HepG2 (cell line): ENCODE measurements around the gene L3MBTL1. TPM values are rescaled to one million over a fixed set of nuclear protein-coding genes. Genes with fewer than 3 reads are reported as not detected.

Source experiments
- GMEB1 ChIP-seq: sonication (generic); formaldehyde crosslinking; IDR thresholded peaks from 2 replicates; pipeline ENCODE4 v1.5.1; 2020; ENCODE audit warnings: missing genetic modification reagents, mild to moderate bottlenecking, borderline replicate concordance
- HMGXB3 ChIP-seq: sonication (generic); formaldehyde crosslinking; IDR thresholded peaks from 2 replicates; pipeline ENCODE4 v1.4.0; 2020; ENCODE audit warnings: missing genetic modification reagents, borderline replicate concordance
- MAX ChIP-seq: IDR thresholded peaks from 2 replicates; pipeline ENCODE4 v1.6.1; 2012; ENCODE audit warnings: inconsistent platforms
- MEF2D ChIP-seq: sonication (generic); formaldehyde crosslinking; IDR thresholded peaks from 2 replicates; pipeline ENCODE4 v1.5.1; 2020; ENCODE audit warnings: mild to moderate bottlenecking, missing genetic modification reagents
- PAF1 ChIP-seq: IDR thresholded peaks from 2 replicates; pipeline ENCODE4 v1.6.1; 2016; ENCODE audit warnings: missing genetic modification reagents, missing compliant biosample characterization
- SP4 ChIP-seq: sonication (generic); formaldehyde crosslinking; IDR thresholded peaks from 2 replicates; pipeline ENCODE4 v1.8.1; 2023; ENCODE audit warnings: mild to moderate bottlenecking, missing genetic modification reagents
- SRF ChIP-seq: IDR thresholded peaks from 2 replicates; pipeline ENCODE4 v1.6.1; 2011; ENCODE audit warnings: mild to moderate bottlenecking, low read depth, low read length, moderate library complexity
- TERF1 ChIP-seq: sonication (generic); formaldehyde crosslinking; IDR thresholded peaks from 2 replicates; pipeline ENCODE4 v1.8.0; 2022; ENCODE audit warnings: mild to moderate bottlenecking, missing genetic modification reagents, moderate library complexity
- ZNF720 ChIP-seq: sonication (generic); formaldehyde crosslinking; IDR thresholded peaks from 2 replicates; pipeline ENCODE4 v1.4.0; 2020; ENCODE audit warnings: missing genetic modification reagents
- polyA plus RNA-seq, 8 experiments: library from polyadenylated mRNA; depleted of rRNA in 3 of 8; stranded (reverse) in 7 of 8; unstranded in 1 of 8; fragments of >200 nt; fragmentation: Illumina TruSeq in 4 of 8; extraction: Trizol in 4 of 8; gene quantifications; 2 replicates each; pipeline versions ENCODE4 v1.2.1 to v1.2.3, GENCODE V29; 2011 to 2016; ENCODE audit warnings: low read depth in 4 of 8, missing spikeins in 1 of 8, mixed read lengths in 1 of 8; ENCODE audit not compliant: insufficient read depth in 1 of 8
- total RNA-seq, 5 experiments: library from RNA; depleted of rRNA; stranded (reverse); fragments of >200 nt; fragmentation: Illumina TruSeq; extraction: Trizol; gene quantifications; 2 replicates each; pipeline ENCODE4 v1.2.3, GENCODE V29; 2016; ENCODE audit warnings: low read depth in 1 of 5
- TF ChIP-seq, protein P1 (sequence below): sonication (generic); formaldehyde crosslinking; conservative IDR thresholded peaks from 2 replicates; pipeline ENCODE4 v1.8.0; 2022; ENCODE audit warnings: low read depth, missing genetic modification reagents
- TF ChIP-seq, protein P2 (sequence below): sonication (generic); formaldehyde crosslinking; IDR thresholded peaks from 2 replicates; pipeline ENCODE4 v1.5.1; 2020; ENCODE audit warnings: missing genetic modification reagents, mild to moderate bottlenecking, borderline replicate concordance
- TF ChIP-seq, protein P3 (sequence below): sonication (generic); formaldehyde crosslinking; IDR thresholded peaks from 2 replicates; pipeline ENCODE4 v1.4.0; 2020; ENCODE audit warnings: low read depth, missing genetic modification reagents

The L3MBTL1 gene
- total and polyA plus RNA-seq, 2 of the 13 experiments (the other 11 are each of a cell fraction or from before 2014, with no cell fraction given) = 9.0 to 17.8 TPM

- TF ChIP-seq, protein P1, sequence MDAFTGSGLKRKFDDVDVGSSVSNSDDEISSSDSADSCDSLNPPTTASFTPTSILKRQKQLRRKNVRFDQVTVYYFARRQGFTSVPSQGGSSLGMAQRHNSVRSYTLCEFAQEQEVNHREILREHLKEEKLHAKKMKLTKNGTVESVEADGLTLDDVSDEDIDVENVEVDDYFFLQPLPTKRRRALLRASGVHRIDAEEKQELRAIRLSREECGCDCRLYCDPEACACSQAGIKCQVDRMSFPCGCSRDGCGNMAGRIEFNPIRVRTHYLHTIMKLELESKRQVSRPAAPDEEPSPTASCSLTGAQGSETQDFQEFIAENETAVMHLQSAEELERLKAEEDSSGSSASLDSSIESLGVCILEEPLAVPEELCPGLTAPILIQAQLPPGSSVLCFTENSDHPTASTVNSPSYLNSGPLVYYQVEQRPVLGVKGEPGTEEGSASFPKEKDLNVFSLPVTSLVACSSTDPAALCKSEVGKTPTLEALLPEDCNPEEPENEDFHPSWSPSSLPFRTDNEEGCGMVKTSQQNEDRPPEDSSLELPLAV (CRISPR knock-in tag) = 0 out of 2 replicates have a peak, but pooled peaks have one; percentile 22
- TF ChIP-seq, protein P2, sequence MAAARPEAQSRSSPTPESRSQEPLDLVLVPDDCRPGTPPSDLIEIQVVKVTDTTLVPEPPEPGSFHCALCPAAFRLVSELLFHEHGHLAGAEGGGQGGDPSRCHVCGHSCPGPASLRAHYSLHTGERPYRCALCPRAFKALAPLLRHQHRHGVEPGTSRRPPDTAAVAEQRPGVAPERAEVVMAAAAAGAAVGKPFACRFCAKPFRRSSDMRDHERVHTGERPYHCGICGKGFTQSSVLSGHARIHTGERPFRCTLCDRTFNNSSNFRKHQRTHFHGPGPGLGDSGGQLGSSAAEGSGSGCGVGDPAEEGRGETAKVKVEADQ (CRISPR knock-in tag) = 0 out of 2 replicates have a peak, but pooled peaks have one; percentile 48
- TF ChIP-seq PAF1 (no peak), MAX (no peak), MEF2D (no peak), SP4 (CRISPR knock-in tag) (no peak), ZNF720 (no peak), GMEB1 (CRISPR knock-in tag) (peak; percentile 62; the same call in 1 of the 2 replicates), TERF1 (CRISPR knock-in tag) (0 out of 2 replicates have a peak, but pooled peaks have one; percentile 69), SRF (no peak), HMGXB3 (CRISPR knock-in tag) (peak; percentile 59; the same call in 1 of the 2 replicates)
- TF ChIP-seq, protein P3, sequence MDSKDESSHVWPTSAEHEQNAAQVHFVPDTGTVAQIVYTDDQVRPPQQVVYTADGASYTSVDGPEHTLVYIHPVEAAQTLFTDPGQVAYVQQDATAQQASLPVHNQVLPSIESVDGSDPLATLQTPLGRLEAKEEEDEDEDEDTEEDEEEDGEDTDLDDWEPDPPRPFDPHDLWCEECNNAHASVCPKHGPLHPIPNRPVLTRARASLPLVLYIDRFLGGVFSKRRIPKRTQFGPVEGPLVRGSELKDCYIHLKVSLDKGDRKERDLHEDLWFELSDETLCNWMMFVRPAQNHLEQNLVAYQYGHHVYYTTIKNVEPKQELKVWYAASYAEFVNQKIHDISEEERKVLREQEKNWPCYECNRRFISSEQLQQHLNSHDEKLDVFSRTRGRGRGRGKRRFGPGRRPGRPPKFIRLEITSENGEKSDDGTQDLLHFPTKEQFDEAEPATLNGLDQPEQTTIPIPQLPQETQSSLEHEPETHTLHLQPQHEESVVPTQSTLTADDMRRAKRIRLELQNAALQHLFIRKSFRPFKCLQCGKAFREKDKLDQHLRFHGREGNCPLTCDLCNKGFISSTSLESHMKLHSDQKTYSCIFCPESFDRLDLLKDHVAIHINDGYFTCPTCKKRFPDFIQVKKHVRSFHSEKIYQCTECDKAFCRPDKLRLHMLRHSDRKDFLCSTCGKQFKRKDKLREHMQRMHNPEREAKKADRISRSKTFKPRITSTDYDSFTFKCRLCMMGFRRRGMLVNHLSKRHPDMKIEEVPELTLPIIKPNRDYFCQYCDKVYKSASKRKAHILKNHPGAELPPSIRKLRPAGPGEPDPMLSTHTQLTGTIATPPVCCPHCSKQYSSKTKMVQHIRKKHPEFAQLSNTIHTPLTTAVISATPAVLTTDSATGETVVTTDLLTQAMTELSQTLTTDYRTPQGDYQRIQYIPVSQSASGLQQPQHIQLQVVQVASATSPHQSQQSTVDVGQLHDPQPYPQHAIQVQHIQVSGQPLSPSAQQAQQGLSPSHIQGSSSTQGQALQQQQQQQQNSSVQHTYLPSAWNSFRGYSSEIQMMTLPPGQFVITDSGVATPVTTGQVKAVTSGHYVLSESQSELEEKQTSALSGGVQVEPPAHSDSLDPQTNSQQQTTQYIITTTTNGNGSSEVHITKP (CRISPR knock-in tag) = peak; percentile 84
These were observed 30.7 kb downstream of the L3MBTL1 start (continued) for GRCh38 chr20:43537921-43538877.
